GM23248 (cell line): ENCODE results near the gene IFT80.

Experiments used
- EZH2 ChIP-seq: fragments of 200-600 bp; sonication (generic); IDR thresholded peaks from 2 replicates; pipeline ENCODE4 v1.6.1; 2018; ENCODE audit warnings: antibody characterized with exemption, mild to moderate bottlenecking; ENCODE audit not compliant: insufficient read depth, poor library complexity, severe bottlenecking
- EZH2phosphoT487 ChIP-seq: fragments of 200-600 bp; sonication (generic); IDR thresholded peaks from 2 replicates; pipeline ENCODE4 v1.6.1; 2018; ENCODE audit warnings: antibody characterized with exemption, moderate library complexity, mild to moderate bottlenecking, low read depth; ENCODE audit not compliant: insufficient read depth

DNA sequence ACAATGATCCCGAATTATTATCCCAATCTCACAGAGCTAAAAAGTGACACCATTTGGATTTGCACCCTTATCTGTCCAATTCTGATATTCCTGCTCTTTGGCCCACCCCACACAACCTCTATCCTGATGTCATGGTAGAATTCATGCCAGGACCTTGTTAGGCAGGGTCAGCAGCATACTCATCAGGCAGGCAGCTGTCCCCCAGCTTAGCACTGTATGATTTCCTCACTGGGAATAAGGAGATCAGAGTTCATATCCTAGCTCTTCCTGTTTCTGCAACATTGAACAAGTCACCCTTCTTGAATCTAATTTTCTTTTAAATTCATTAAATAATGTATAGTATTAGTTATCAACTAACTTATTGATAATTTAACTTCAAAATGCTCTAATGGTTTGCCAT, 185.8 kb downstream of the IFT80 start:
- TF ChIP-seq EZH2phosphoT487 = no peak
- no peak for TF ChIP-seq EZH2
